H1 (cell line): ENCODE data around the gene PCDHB10.
"Not testable (repeated sequence)": the region's sequence is repeated elsewhere in the genome, so short reads cannot be mapped to it uniquely, and the experiment has no call there.

ENCODE experiments used
- BRCA1 ChIP-seq: IDR thresholded peaks from 2 replicates; pipeline ENCODE4 v1.6.1; 2012; ENCODE audit warnings: low read depth, low read length, improper control_type of control experiment
- GTF2F1 ChIP-seq: IDR thresholded peaks from 2 replicates; pipeline ENCODE4 v1.6.1; 2012; ENCODE audit warnings: low read depth, low read length, improper control_type of control experiment, borderline replicate concordance
- JUND ChIP-seq: IDR thresholded peaks from 2 replicates; pipeline ENCODE4 v1.6.1; 2011; ENCODE audit warnings: mild to moderate bottlenecking, improper control_type of control experiment, low read length
- RXRA ChIP-seq: IDR thresholded peaks from 2 replicates; pipeline ENCODE4 v1.6.1; 2011; ENCODE audit warnings: low read depth, mild to moderate bottlenecking, low read length, moderate library complexity; ENCODE audit not compliant: insufficient read depth
- TAF1 ChIP-seq: IDR thresholded peaks from 2 replicates; pipeline ENCODE4 v1.6.1; 2011; ENCODE audit warnings: mild to moderate bottlenecking, low read depth, low read length
- TF ChIP-seq, protein P1 (sequence below), 3 experiments: IDR thresholded peaks; 1 replicate in 2 of 3; 2 replicates in 1 of 3; pipeline versions ENCODE4 v1.5.1 to v1.6.1; 2011; ENCODE audit warnings: low read length in 3 of 3, mild to moderate bottlenecking in 3 of 3, inconsistent platforms in 2 of 3, low read depth in 1 of 3, moderate library complexity in 1 of 3; ENCODE audit not compliant: insufficient read depth in 1 of 3; ENCODE audit errors: control extremely low read depth in 1 of 3
- TF ChIP-seq, protein P2 (sequence below): IDR thresholded peaks from 2 replicates; pipeline ENCODE4 v1.6.1; 2012; ENCODE audit warnings: inconsistent platforms

DNA sequence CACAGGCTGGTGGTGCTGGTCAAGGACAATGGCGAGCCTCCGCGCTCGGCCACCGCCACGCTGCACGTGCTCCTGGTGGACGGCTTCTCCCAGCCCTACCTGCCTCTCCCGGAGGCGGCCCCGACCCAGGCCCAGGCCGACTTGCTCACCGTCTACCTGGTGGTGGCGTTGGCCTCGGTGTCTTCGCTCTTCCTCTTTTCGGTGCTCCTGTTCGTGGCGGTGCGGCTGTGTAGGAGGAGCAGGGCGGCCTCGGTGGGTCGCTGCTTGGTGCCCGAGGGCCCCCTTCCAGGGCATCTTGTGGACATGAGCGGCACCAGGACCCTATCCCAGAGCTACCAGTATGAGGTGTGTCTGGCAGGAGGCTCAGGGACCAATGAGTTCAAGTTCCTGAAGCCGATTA is 23.9 kb downstream of the PCDHB10 start:
- TF ChIP-seq, protein P1, sequence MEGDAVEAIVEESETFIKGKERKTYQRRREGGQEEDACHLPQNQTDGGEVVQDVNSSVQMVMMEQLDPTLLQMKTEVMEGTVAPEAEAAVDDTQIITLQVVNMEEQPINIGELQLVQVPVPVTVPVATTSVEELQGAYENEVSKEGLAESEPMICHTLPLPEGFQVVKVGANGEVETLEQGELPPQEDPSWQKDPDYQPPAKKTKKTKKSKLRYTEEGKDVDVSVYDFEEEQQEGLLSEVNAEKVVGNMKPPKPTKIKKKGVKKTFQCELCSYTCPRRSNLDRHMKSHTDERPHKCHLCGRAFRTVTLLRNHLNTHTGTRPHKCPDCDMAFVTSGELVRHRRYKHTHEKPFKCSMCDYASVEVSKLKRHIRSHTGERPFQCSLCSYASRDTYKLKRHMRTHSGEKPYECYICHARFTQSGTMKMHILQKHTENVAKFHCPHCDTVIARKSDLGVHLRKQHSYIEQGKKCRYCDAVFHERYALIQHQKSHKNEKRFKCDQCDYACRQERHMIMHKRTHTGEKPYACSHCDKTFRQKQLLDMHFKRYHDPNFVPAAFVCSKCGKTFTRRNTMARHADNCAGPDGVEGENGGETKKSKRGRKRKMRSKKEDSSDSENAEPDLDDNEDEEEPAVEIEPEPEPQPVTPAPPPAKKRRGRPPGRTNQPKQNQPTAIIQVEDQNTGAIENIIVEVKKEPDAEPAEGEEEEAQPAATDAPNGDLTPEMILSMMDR (IDR thresholded peaks at IDR 0.05; ENCODE audit: control extremely low read depth in 1 of 3, insufficient read depth in 1 of 3, low read depth in 1 of 3, low read length in 3 of 3) = not testable (repeated sequence)
- not testable (repeated sequence) for TF ChIP-seq BRCA1, TAF1, GTF2F1, RXRA, JUND
- TF ChIP-seq, protein P2, sequence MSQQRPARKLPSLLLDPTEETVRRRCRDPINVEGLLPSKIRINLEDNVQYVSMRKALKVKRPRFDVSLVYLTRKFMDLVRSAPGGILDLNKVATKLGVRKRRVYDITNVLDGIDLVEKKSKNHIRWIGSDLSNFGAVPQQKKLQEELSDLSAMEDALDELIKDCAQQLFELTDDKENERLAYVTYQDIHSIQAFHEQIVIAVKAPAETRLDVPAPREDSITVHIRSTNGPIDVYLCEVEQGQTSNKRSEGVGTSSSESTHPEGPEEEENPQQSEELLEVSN = not testable (repeated sequence)
